NCI-H2107 (cell line): ENCODE results near the gene MAST2.
"Not testable (repeated sequence)": the region's sequence is repeated elsewhere in the genome, so short reads cannot be mapped to it uniquely, and the experiment has no call there.

Experiments
- DNase-seq: peaks from one replicate; lab custom pipeline; 2025; lab: John Stamatoyannopoulos, UW

Gene MAST2

DNA sequence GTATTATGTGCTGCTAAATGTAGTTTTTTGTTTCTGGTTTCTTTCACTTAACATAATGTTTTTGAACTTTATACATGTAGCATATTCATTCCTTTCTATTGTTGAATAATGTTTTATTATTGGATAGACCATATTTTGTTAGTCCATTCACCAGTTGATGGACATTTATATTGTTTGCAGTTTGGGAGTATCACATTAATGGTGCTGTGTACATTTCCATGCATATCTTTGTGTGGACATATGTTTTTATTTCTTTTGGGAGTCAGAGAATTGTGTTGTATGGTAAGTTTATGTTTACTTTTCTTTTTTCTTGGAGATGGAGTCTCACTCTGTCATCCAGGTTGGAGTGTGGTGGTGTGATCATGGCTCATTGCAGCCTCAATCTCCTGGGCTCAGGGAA lies 134.6 kb downstream of the MAST2 start:
- no peak for DNase-seq

DNA sequence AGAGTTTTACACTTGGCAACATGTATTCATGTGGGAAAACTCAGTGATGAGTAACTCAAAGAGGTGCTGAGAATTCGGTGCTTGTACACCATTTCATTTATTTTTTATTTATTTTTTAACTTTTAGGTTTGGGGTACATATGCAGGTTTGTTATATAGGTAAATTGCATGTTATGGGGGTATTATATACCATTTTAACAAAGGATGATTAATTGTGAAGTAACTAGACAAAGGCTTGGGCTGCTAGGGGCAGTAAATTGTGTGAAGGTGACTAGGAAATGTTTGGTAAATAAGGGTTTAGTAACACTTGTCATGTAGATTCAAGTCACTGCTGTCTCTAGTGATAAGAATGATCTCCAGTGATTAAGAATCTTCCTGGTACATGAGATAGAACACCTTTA lies 139.0 kb downstream of the MAST2 start:
- DNase-seq, result no peak

DNA sequence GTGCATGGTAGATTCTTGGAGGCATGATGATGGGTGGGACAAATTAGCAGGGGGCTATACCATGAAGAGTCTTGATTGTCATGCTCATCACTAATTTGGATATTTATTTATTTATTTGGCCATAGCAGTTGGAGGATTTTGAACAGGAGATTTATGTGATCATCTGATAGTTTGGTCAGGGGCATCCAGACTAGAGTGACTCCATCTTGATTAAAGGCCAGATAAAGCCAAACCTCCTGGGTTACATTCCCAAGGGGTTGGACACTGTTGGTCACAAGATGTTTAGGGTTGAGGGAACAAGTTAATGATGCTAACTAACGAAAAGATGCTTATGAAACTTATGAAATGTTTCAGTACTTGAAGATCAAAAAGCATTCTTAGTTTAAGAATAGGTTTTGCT lies 139.8 kb downstream of the MAST2 start:
- DNase-seq, result no peak

DNA sequence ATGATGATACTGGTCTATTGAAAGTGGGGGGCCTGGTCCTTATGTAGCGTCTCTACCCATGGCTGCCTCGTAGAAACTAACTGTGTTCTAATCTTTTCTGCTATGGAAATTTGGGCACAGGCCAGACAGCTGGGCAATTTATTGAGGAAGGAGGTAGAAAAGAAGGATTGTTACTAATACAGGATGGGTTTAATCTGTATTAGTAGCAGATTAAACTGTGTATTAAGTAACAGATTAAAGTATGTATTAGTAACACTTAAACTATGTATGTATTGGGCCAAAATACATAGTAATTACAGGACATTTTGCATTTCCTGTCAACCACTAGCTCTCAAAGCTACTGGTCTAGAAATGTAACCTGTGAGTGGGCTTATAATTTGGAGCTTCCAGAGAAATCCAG lies 142.0 kb downstream of the MAST2 start:
- DNase-seq, result no peak

DNA sequence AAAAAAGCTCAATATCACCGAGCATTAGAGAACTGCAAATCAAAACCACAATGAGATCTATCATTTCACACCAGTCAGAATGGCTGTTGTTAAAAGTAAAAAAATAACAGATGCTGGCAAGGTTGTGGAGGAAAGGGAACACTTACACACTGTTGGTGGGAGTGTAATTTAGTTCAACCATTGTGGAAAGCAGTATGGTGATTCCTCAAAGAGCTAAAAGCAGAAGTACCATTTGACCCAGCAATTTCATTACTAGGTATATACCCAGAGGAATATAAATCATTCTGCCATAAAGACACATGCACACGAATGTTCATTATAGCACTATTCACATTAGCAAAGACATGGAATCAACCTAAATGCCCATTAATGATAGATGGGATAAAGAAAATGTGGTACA lies 146.1 kb downstream of the MAST2 start:
- not testable (repeated sequence) for DNase-seq

DNA sequence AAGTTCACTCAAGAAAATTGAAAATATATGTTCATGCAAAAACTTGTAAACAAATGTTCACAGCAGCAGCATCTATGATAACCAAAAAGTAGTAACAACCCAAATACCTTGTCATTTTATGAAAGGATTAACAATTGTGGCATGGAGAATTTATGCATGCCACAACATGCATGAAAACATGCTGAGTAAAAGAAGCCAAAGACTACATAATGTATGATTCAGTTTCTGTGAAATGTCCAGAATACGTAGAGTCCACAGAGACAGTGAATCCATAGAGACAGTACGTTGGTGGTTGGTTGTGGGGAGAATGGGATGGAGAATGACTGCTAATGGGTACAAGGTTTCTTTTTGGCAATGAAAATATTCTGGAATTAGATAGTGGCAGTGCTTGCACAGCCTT lies 148.7 kb downstream of the MAST2 start:
- DNase-seq, result no peak

DNA sequence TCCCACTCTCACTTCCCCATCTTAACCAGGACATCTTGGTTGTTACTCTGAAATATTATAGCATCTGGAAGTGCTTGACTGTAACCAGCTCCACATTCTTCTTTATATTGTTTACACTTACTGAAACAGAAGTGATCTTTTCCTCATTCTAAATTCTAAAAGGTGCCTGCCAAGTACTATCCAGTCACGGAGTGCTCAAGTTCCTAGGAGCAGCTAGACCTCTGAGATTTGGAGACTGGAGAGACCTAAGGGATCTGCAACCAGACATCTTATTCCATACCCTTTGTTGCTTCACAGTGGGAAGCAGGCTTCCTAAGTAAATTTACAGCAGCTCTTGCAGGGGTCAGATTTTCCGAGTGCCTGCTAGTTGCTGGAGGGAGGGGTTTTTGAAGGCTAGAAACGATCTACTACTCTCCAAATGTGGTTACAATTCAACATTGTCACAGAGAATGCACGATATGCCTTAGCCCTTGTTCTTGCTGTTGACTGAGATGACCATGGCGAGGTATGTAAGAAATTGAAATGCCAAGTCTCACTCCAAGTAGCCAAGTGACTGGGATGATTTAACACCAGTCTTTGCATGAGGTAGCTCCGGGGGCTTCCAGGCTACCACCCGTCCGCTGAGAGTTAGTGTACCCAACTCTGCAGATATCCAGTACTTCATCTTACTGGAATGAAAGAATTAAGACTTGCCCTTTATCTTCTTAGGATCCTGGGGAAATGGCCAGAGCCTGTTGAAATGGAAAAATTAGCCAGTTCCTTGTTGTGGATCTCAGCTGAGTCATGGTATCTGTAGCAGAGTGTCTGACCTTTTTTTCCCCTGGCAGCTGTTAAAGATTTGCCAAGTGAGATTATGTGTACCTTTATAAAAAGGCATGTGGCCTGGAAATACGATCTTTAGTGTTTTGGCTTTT lies 150.8 kb downstream of the MAST2 start:
- no peak for DNase-seq

DNA sequence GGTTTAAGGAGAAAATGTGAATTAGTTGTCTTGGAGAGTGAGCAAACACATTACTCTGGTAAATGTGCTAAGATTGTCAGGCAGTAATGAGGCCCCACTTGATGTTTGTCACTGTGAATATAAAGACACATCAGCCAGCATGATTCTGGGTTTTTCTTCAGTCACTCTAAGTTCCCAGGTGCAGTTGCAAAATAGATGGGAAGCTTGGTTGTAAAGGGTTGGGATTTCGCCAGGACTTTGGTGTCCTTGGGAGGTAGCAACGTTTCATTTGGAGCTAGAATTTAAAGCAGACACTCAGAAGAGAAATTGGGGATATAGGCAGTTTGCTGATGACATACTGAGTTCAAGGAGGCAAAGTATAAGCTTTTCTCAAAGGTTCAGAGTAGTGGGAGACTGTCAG lies 154.3 kb downstream of the MAST2 start:
- no peak for DNase-seq

DNA sequence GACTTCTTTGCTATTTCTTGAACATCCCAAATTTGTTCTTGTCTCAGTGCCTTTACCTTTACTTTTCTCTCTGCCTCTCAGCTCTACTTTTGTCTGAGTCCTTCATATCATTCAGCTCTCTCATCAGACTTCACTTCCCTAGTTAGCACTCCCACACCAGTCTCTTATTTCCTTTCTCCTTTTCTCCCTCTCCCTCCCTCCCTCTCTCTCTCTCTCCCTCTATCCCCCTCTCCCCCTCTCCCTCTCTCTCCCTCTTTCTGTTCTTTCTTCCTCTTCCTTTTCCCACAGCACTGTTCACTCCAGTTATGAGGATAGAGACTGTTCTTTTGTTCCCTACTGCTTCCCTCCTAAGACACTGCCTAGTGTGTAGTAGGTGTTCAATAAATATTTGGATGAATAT lies 154.9 kb downstream of the MAST2 start:
- DNase-seq, result no peak

DNA sequence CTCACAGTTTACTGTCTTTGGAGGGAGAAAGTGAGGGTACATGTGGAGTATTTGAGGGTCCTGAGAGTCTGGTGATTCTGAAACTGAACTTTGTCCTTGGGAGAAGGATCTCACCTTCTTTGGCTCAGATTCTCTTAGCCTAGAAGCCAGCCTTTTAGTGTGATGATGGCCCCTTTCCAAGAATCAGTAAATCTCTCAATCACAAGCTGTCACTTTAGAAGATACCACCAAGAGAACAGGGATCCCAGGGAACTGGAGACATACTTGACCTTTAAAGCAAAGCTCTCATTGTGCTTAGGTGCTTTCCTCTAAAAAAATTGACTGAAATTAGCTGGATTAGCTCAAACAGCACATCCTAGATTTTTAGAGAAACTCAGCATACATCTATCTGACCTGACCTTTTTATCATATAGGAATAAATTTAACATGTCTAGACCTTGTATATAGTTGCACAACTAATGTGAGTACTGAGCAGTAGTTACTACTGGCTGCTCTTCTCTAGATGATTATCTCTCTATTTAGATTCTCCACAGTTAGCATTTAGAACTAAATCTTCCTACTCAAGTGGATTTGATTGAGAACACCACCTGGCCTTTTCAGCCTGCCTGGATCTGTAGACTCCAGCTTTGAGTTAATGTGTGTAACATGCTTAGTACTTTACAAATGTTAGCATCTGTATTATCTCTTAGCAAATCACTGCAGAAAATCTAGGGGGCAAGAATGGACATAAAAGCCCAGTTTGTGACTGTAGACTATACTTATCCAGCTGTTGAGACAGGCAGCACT lies 157.7 kb downstream of the MAST2 start:
- no peak for DNase-seq

DNA sequence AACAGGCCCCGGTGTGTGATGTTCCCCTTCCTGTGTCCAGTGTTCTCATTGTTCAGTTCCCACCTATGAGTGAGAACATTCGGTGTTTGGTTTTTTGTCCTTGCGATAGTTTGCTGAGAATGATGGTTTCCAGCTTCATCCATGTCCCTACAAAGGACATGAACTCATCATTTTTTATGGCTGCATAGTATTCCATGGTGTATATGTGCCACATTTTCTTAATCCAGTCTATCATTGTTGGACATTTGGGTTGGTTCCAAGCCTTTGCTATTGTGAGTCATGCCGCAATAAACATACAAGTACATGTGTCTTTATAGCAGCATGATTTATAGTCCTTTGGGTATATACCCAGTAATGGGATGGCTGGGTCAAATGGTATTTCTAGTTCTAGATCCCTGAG lies 158.5 kb downstream of the MAST2 start:
- not testable (repeated sequence) for DNase-seq

DNA sequence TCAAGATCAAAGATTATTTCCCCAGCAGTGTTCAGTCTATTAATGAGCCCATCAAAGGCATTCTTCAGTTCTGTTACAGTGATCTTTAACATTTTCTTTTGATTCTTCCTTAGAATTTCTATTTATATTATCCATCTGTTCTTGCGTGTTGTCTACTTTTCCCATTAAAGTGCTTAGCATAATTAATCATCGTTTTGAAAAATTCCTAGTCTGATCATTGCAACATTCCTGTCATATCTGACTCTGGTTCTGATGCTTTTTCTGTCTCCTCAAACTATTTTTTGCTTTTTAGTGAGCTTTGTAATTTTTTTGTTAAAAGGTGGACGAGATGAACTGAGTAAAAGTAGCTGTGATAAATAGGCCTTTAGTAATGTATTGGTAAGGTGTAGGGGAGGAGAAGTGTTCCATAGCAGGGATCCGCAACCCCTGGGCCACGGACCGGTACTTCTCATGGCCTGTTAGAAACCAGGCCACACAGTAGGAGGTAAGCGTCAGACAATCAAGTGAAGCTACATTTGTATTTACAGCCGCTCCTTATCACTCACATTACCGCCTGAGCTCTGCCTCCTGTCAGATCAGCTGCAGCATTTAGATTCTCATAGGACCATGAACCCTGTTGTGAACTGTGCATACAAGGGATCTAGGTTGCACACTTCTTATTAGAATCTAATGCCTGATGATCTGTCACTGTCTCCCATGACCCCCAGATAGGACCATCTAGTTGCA lies 165.7 kb downstream of the MAST2 start:
- DNase-seq, result no peak

DNA sequence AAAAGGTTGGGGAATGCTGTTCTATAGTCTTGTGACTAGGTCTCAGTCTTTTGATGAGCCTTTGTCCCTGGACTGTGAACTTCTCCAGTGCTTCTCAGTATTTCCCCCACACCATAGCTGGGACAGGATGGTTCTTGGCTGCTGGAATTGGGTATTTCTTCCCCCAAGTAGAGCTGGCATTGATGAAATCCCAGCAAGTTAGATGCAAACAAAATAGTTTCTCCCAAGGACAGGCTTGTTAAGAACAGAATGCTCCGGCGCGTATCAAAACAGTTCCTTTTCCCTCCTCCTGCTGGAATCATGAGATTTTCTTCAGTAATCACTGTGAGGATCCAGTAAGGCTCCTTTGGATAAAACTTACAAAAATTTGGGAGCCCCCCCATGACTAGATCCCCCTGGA lies 166.5 kb downstream of the MAST2 start:
- DNase-seq, result no peak

DNA sequence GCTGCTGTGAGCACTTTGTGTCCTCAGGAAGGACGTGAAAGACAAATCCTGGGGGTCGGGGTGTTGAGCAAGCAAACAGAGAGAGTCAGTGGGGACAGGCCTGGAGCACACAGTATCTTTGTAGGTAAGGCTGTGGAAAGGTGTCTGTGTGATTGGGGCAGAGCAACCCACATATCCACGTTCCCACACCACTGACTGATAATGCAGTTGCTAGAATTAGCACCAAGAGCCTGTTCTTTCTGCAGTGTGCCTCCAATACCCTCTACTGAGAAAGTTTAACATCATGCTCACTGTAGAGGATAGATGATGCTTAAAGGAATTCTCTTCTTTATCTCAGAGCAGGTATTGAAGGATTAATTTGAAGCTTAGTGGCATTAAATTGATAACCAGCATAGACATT lies 167.9 kb downstream of the MAST2 start:
- no peak for DNase-seq

DNA sequence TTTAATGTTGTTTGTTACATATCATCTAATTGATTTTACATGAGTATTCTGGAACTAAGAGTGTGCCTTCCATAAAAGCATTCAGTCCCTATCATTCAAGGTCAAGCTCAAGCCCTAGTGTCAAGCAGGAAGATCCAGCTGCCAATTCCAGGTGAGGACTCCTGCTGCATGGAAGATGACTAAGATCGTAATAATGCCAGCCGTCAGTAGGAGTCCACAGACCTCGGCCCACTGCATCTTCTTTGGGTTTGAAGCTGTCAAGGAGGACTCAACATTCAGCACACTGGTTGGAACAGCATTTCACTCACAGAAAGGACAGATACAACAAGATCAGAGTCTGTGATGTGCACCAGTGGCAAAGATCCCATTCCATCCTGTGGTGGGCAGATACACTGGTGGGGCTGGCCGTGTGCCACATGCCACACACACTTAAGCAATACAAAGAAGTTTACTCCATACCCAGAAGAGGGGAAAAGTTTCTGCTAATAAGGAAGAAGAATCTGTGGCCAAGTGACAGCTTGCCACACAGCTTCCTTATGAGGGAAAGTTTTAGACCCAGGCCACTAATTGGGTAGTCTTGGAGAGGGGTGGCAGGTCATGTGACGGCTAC lies 168.6 kb downstream of the MAST2 start:
- DNase-seq, result no peak

DNA sequence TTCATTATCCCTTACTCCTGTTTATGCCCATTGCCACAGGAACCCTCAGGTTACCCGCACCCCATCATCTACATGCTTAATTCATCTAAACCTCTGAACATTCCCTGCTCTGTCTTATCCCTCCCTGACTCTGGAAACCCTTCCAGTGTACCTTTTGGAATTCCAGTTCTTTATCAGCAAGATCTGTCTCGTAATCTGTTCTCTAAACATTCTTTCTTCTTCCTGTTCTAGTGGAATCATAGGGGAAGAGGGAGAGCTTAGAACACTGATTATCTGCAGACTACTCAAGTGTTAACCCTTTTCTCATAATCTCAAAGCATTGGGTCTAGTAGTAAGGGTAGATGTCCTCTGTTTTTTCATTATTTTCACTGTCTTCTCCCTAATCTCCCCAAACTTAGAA lies 169.2 kb downstream of the MAST2 start:
- DNase-seq, result no peak

DNA sequence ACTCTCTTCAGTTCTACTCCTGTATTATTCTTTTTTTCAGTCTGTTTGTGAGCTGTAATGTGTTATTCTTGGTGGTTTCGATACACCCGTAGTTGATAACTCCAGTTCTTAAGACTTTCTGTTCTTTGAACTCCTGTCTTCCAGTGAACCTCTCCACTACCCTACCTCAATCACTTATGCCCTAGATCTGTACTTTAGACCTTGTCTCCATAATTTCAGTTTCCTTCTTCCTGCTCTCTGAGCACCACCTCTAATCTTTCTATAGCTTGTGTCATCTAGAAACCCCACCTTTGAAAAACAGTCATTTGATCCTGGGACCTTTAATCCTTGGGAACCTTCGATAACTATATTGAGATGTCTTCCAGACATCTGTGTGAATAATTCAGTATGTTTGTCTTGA lies 169.7 kb downstream of the MAST2 start:
- DNase-seq, result no peak

DNA sequence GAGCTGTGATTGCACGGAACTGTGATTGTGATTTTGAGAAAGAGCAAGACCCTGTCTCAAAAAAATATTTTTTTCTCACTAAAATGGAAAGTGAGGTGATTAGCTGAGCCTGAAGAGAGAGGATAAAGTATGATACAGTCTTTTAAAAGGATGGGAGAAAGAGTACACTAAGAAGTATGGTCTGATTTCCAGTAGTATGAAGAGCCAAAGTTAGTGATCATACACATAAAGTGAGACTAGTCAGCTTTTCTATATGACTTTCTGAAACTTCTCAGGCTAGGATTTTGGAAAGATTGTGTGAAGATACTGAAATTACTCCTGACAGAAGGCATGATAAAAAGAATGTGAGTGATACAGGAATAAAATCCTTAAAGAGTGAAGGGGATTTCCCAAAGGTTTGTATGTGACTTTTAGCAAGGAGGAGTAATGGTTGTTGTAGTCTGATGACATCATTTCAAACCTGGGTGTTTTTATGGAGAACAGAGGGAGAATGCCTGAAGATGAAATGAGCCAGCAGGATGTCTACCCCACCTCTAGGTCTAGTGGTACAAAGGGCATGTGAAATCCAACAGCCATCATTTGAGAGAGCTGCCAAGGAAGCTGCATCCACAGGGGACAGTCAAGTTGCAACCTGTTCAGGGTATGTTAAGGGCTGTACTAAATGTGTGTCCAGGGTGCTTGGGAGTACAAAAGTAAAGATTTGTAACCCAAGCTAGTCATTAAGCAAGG lies 171.3 kb downstream of the MAST2 start:
- no peak for DNase-seq

DNA sequence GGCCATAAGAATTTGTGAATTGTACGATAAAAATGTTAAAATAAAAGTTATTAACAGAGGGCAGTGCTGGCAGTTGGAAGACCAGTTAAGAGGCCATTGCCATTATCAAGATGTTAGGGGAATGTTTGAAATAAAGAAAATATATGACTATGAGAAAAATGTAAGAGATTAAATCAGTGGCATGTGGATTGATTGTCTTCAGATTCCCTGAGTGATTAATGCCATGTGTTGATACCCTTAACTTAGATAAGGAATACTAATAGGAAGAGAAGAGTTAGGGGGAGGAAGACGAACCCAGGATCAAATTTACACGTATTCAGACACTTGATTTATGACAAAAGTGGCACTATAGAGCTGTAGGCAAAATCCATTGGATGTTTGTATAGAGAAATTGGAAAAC lies 173.2 kb downstream of the MAST2 start:
- no peak for DNase-seq

DNA sequence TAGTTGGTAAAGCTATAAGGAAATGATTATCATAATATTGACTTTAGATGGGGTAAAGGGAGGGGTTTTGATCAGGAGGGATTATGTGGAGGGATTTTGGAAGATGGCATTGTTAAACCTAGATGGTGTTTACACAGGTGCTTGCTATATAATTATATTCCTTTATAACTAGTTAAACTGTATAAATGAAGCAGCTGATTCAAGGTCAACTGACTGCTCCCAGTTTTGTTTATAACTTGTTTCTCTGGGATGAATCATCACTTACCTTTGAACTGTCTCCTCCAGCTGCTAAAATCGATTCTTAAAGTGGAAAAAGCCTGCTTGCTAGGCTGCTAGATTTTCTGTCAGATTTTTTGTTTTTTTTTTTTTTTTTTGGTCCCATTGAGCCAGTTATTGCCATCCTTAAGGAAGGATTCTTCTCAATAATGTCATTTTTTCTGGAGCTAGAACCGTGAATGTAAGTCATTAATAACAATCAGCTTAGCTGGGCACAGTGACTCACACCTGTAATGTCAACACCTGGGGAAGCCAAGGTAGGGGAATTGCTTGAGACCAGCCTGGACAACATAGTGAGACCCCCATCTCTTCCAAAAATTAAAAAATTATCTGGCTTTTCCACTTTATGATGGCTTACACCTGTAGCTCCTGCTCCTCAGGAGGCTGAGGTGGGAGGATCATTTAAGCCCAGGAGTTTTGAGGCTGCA lies 175.8 kb downstream of the MAST2 start:
- DNase-seq, result peak; percentile 49

DNA sequence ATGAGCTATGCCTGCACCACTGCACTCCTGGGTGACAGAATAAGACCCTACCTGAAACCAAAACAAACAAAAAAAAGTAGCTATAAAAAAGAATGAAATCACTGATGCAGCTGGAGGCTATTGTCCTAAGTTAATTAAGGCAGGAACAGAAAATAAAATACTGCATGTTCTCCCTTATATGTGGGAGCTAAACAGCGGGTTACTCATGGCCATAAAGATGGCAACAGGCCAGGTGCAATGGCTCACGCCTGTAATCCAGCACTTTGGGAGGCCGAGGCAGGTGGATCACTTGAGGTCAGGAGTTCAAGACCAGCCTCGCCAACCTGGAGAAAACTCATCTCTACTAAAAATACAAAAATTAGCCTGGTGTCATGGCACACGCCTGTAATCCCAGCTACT lies 176.4 kb downstream of the MAST2 start:
- no peak for DNase-seq
